Measurements from ENCODE around the gene KCNAB2.

KCNAB2 gene

DNA sequence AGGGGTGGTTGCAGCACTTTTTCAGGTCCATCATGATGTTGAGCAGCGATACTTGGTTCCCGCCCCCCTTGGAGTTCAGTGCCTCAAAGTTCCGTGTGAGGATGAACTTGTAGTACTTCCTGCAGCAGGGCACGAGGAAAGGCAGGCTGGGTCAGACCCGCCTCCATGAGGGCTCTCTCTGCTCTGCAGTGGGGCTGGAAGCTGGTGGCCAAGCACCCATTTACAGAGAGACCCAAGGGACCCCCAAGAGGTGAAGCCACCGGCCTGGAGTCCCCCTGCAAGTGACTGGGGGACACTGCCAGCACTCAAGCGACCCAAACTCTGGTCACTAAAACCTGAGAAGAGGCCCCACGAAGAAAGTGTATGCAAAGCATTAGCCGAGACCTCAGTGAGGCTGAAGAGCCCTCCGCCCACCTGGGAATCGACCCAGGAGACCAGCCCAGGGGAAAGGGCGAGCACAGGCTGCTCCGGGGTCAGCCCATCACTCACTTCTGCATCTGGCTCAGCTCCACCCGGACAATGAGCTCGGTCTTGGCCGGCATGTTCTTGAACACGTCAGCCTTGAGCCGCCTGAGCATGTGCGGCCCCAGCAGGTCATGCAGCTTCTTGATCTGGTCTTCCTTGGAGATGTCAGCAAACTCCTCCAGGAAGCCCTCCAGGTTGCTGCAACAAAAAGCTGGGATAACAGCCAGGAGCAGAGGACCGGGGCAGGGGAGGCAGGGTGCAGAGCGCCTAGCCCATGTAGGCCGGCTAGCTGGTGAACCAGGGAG, 89.2 kb downstream of the KCNAB2 start:
- no peak for DNase-seq

DNA sequence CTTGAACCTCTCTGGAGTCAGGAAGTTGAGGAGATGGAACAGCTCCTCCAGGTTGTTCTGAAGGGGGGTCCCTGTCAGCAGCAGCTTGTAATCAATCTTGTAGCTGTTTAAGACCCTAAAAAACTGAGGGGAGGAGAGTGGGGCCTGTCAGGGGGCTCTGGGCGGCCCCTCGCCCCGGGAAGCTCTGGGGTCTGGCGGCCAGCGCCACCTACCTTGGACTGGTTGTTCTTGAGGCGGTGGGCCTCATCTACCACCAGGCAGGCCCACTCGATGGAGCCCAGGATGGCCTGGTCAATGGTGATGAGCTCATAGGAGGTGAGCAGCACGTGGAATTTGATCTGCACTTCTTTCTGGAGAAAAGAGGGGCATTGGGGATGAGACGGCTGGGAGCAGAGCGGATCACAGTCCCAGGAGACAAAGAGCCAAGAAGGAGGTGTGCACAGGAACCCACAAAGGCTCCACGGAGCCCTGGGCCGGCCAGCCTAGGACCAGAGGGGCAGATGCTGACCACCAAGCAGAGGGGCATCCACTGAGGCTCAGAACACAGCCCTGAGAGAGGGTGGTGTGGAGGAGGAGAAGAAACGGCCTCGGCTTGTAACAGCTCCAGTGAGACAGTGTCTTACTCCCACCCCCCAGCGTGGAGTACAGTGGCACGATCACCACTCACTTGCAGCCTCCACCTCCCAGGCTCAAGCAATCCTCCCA, 91.0 kb downstream of the KCNAB2 start:
- DNase-seq, result no peak

DNA sequence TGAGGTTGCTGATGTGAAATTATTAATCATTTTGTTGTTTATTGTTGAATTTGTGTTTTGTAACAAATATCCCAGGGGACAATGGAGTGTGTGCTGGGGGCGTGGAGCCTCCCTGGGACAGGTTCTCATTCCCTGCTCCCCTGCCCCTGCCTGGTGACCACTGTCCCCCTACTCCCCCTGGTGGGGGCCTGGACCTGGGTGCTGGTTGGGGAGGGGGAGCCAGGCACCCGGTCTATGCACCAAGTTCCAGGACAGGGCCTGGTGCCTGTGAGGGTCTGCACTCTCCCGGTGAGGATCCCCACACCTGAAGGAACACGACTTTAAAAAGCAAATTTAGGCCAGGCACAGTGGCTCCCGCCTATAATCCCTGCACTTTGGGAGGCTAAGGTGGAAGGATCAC, 92.1 kb downstream of the KCNAB2 start:
- DNase-seq, result no peak

DNA sequence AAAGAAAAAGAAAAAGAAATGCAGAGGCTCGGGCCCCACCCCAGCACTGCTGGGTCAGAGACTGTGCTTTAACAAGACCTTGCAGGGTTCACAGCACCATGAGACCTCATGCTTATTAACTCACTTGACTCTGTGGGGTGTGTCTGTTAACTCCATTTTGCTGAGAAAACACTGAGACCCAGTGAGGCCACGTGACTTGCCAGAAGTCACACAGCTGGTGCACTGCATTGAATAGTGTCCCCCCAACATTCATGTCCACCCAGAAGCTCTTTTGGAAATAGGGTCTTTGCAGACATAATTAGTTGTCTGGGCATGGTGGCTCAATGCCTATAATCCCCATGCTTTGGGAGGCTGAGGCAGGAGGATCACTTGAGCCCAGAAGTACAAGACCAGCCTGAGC, 94.7 kb downstream of the KCNAB2 start:
- no peak for DNase-seq

DNA sequence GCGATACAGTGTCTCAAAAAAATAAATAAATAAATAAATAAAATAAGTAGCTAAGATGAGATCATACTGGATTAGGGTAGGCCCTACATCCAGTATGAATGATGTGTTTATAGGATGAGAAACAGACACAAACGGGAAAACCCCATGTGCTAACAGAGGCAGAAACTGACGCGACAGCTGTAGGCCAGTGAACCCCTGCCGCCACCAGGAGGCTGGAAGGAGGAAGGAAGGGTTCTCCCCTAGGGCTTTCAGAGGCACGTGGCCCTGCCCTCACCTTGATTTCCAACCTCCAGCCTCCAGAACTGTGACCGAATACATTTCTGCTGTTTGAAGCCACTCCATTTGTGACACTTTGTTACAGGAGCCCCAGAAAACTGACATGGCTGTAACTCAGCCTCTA, 95.9 kb downstream of the KCNAB2 start:
- DNase-seq, result peak; percentile 43

DNA sequence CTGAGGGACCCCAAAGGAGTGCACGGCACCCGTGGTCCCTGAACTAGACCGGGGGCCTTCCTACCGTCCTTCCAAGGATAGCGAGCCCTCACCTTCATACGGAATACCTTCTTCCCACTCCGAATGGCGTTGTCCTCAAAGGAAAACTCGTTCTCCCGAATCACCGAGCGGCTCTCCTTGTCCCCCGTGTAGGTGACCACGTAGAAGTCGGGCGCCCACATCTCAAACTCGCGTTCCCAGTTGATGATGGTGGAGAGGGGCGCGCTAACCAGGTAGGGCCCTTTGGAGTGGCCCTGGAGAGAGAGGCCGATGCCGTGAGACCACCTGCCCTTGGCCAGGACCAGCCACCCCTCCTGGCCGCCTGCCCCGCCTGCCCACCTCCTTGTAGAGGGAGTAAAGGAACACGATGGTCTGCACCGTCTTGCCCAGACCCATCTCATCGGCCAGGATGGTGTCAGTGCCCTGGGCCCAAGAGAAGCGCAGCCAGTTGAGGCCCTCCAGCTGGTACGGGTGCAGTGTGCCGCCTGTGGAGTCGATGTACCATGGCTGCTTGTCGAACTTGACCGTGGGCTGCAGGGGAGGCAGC, 96.4 kb downstream of the KCNAB2 start:
- no peak for DNase-seq

DNA sequence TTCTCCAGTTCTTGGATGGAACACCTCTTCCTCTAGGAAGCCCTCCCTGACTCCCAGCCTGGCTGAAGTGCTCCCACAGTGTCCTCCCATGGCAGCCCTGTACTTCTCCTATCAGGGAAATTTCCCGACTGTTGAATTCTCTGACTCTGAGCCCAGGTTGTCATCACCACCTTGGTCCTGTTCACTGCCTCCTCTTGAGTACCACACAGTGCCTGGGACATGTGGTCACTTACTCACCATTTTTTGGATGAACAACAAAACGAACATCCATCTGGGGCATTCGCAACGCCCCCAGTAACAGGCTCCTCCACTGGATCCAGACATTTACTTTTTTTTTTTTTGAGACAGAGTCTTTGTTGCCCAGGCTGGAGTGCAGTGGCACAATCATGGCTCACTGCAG, 97.0 kb downstream of the KCNAB2 start:
- DNase-seq, result no peak

DNA sequence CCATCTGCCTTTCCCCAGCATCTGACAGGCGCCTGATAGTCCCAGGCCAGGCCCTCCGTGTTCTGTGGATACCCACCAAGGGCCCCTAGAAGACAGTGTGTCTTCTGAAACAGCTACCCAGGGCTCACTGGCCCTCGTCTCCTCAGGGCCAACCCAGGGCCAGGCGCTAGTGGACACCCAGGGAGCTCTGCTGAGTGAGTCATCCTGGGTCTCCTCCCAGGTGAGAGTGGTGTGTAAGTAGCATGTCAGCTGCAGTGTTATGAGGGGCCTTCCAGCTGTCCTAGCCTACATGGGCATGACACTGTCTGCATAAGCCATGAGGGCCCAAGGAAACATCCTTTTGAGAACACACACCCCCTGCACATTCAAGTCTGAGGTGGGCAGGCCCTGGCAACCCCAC, 97.7 kb downstream of the KCNAB2 start:
- no peak for DNase-seq

DNA sequence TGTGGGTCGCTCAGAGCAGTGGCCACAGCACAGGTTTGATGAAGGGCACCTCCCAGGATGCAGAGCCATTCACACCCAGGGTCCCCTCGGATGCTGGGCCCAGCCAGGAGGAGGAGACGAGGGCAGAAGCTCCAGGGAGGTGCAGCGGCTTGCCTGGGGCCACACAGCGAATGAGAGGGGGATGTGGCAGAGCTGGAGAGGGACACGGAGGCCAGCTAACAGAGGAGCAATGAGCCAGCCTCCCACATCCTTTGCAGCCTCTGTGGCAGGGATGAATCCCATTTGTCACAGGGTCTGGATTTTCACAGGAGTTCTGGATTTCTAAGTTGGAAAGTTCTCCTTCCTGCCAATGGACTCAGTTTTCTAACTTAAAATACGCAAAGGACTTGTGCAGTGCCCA, 98.5 kb downstream of the KCNAB2 start:
- no peak for DNase-seq

DNA sequence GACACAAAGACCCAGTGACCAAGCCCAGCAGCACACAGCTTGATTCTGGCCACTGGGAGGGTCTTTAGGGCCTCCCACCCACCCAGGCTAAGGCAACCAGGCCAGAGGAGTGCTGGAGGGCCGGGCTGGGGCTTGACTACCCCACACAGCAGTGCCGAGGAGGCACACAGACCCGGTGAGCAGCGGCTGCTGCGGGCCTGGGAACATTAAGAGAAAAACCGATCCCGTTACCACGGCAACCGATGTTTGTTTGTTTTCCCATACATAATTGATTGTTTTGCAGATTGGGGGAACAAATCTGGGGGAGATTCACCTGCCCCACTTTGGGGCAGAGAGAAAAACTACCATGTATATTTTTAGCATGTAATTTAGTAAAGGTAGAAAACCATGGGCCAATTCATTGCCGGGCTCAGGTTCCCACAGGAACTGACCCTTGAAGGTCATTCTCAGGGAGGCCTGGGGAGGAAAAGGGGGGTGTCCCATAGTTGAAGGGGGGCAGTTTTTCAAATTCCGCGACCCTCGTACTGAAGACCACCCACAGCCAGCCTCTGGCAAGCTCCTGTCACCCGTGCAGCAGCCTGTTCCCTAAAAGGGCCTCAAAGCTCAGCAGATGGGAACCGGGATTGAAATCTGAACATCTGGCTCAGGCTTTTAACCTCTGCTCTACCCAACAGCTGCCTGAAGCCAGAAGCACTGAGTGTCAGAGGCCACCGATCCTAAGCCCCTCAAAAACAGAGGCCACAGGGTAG, 99.1 kb downstream of the KCNAB2 start:
- no peak for DNase-seq

DNA sequence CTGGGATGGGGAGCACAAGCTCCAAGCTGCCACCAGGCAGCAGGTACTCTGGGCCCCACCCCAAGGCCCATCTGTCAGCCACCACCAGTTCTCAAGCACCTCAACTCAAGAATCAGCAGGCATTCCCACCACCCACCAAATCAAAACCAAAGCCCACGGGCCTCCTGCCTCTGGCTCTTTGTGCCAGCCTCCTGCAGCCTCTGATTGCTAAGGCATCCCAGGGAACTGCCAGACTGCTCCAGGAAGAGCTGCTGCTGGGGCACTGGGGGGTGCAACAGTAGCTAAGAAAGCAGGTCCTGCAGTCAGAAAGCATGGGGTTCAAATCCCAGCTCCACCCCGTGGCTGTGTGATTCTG, 99.7 kb downstream of the KCNAB2 start:
- DNase-seq, result no peak

DNA sequence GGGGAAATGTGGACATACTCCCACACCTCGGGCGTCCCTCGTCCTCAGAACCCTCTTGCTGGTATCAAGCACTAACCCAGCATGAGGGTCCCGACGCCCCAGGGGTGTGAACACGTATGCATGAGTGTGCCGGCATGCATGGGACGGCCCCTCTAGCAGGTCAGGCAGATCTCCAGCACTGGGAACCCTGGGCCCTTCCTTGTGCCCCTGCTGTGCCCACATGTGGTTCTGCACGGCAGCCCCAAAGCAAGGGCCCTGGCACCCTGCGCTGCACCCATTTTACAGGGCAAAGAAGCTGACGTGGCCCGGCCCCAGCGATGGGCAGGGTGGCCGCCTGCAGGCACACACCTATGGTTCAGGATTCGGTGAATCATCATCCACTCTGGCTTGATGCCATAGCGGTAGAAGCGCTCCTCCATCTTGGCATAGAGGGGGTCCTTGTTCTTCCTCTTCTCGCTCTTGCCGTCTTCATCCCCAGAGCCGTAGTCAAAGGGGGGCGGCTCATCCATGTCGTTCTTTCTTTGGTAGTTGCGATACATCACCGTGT, 100.2 kb downstream of the KCNAB2 start:
- DNase-seq, result no peak

DNA sequence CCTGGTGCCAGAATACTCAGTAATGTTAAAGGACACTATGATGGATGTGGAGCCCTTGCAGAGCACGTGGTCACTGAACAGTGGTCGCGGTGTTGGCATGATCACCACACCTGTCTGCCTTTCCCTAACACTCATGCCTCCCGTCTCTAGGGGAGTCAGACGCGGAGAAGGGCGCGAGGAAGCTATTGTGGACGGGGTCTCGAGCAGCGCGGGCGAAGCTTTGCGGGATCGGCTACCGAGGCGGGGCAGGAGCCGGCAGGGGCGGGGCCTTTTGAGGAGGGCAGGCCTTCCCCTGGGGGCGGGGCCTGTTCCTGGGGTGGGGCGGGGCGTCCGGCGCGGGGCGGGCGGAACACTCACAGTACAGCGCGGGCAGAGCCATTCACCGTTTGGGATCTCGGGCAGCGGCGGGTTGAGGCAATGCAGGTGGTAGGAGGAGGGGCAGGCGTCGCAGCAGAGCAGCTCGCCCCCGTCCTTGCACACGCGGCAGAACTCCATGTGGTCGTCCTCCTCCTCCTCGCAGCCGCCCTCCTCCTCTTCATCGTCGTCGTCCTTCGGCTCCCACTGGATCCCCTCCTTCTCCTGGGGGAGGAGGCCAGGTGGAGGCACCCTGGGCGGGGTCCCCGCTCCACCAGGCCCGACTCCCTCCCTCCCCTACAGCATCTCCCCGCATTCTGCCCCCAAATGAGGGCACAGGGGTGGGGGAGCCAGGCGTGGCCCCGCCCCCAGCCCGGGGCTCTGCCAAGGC, 103.0 kb downstream of the KCNAB2 start:
- peak; percentile 83 for DNase-seq

DNA sequence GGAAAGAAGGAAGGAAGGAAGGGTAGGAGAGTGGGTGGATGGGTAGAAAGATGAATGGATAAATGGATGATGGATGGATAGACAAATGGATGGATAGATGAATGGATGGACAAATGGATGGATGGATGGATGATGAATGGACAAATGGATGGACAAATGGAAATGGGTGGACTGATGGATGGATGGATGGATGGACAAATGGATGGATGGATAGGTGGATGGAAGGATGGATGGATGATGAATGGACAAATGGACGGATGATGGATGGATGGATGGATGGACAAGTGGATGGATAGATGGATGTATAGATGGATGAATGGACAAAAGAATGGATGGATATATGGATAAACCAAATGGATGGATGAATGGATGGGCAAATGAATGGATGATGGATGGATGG, 103.9 kb downstream of the KCNAB2 start:
- no peak for DNase-seq

DNA sequence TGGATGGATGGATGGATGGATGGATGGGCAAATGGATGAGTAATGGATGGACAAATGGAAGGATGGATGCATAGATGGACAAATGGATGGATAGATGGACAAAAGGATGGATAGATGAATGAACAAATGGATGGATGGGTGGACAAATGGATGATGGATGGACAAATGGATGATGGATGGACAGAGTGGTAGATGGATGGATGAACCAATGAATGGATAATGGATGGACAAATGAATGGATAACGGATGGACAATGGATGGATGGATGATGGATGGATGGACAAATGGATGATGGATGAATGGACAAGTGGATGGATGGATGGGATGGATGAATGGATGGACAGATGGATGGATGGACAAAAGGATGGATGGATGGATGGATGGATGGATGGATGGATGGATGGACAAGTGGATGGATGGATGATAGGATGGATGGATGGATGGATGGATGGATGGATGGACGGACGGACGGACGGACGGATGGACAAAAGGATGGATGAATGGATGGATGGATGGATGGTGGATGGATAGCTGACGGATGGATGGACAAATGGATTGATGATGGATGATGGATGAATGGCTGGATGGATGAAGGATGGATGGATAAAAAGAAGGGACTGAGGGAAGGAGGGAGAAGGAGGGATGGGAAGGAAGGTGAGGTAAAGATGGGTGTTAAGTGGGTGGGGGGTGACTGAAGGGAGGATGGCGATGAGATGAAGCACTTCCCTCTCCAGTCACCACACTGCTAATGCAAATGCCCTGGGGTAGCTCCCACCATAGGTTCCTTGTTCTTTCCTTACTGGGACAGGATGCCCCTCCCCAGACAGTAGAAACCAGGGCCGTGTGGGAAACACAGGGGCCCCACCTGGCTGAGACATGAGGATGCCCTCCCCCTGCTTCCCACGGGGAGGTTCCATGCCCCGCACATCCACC, 104.6 kb downstream of the KCNAB2 start:
- DNase-seq, result no peak
